GM18511 (cell line): Measurements from ENCODE around the gene ACTN3.
"Not testable (repeated sequence)": the region's sequence is repeated elsewhere in the genome, so short reads cannot be mapped to it uniquely, and the experiment has no call there.

Experiments used
- ATAC-seq: cut with Tn5 transposase; IDR thresholded peaks from one replicate; pipeline ENCODE4 v1.9.1; 2021; ENCODE audit warnings: mild to moderate bottlenecking, moderate library complexity; ENCODE audit not compliant: unreplicated experiment

Gene ACTN3

DNA sequence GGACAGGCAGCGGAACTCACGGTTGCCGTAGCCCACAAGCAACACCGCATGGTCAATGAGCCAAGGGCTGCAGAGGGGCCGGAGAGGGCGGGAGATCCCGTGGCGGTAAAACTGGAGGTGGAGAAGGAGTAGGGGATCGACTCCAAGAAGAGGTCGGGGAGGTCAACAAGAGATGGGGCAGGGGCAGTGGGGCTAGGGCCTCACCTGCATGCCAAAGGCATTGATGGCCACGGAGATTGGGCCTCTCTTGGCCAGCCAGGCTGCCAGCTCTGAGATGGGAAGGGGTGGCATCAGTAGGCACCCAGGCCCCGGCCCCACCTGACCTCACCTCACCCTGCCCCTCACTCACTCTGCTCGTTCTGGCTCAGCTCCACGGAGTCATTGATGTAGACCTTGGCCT, 17.8 kb downstream of the ACTN3 start:
- no peak for ATAC-seq

DNA sequence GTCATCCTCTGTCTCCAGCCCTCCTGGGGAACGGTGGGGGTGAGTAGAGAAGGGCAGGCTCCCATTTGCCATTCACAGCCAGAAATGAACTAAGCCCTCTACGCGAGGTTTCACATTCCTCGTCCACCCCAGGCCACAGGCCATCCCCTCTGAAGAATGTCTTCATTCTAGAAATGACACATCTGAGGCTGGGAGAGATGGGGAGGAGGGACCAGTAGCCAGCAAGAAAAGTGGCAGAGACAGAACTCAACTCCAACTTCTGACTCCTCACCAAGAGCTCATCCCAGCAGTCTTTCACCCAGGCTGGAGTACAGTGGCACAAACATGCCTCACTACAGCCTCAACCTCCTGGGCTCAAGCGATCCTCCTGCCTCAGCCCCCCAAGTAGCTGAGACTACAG, 18.3 kb downstream of the ACTN3 start:
- ATAC-seq = no peak

DNA sequence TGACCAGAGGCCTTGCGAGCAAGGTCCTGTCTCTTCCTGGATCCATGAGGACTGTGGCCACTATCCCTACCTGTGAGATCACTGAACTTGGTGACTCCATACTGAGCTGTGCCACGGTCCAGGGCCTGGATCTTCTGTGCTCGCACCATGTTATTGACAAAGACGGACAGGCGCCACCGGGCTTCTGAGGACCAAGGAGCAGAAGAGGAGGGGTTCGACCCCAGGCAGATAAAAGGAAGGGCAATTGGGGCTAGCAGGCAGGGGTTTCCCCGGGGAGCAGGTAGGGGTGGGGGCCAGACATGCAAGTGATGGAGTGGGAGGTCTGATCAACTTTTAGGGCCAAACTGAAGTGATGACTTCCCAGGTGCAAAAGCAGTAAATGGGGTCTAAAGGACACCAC, 19.5 kb downstream of the ACTN3 start:
- no peak for ATAC-seq

DNA sequence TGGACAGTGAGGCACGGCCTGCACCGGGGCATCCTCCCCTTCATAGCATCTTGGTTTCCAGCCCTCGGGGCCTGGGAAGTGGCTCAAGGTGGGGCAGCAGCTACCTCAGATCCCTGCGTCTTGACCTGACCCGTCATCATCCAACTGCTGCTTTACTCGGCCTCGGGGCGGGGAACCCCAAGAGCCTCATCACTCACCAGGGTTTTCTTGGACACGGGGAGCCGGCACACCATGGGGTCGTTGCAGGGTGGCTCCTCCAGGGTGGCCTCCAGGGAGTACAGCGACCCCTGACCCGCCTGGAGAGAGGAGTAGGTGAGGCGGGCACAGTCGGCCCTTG, 21.1 kb downstream of the ACTN3 start:
- ATAC-seq = no peak

DNA sequence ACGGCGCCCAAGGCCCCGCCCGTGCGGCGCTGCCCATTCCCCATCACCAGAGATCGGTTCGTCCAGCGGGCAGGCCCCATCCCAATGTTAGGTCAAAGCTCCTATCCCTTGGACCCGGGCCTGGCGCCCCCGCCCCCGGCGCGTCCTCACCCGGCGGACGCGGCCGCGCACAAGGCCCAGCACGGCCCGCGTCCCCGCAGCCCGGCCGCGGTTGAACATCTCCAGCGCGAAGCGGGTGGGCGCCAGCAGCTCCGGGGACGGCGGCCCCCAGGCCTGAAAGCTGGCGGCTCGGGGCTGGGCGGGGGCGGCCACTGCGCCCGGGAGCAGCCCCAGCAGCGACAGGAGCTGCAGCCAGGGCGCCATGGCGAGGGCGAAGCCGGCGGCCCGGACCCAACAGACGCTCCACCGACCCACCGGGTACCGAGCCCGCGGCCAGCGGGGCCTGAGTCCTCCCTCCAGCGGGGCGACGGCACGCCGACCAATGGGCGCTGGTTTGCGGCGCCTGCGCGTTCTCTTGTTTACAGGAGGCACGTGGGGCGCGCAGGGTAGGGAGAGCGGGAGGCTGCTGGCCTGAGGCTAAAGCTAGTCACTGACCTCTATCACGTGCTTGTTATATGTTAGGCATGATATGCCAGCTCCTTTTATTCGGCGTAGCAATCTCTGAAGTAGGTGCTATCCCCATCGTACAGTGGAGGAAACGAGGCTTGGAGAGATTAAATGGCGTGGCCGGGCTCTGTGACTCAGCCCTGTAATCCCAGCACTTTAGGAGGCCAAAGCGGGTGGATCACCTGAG, 21.6 kb downstream of the ACTN3 start, which contains the start of gene CTSF:
Gene CTSF, minus strand, starts transcription at position 483 of the 793 bp plus-strand sequence. Its CDS starts 120 bp downstream, at position 363.
- ATAC-seq = no peak

DNA sequence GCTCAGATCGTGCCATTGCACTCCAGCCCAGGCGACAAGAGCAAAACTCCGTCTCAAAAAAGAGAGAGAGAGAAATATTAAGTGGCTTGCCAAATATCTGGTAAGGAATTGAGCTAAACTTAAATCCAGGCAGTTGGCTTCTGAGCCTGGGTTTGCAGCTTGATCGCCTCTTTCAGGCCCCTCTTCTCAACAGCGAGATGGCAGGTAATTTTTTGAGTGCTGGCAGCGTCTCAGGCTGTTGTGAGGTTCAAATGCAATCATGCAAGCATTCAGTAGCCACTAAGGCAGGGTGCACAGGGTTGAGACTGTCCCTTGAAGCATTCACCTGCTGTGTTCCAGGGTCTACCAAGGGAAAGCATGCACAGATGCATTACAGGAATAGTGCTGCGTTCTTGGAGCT, 22.4 kb downstream of the ACTN3 start:
- ATAC-seq = no peak

DNA sequence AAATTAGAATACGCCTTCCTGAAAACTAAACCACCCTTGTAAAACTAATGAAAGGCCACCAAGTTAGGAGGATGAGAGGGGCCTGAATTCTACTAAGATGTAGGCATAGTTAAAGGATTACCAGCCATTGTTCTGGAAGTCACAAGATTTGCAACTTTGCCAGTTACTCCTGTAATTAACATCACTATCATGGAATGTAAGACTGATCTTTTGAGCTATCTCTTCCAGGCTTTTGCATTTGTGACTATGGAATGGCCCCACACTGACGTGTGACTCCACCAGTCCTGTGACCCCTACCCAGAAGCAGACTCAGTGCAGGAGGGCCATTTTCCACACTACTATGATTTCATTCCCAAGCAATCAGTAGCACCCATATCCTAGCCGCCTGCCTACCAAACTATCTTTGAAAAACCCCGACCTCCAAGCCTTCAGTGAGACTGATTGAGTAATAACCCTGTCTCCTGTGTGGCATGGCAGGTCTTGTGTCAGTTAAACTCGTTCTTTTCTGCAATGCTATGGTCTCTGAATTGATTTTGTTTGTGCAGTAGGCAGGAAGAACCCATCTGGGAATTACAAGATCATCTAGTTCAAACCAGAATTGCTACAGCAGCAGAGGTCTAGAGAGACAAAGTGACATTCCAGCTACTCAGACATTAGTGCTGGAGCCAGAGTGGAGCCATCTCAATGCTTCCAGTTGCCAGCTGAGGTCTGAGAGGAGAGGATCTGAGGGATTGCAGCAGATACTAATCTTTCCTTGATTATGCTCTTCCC, 23.6 kb downstream of the ACTN3 start:
- ATAC-seq = no peak

DNA sequence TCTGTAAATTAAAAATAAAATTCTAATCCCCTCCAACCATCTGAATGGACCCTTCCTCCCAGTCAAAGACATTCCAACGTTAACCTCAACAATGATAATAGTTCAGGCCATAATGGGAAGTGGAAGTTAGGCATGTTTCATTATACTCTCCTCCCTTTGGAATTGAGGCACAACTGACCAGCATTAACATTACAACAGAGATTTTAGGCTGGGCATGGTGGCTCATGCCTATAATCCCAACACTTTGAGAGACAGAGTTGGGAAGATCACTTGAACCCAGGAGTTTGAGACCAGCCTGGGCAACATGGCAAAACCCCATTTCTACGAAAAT, 24.1 kb downstream of the ACTN3 start:
- no peak for ATAC-seq

DNA sequence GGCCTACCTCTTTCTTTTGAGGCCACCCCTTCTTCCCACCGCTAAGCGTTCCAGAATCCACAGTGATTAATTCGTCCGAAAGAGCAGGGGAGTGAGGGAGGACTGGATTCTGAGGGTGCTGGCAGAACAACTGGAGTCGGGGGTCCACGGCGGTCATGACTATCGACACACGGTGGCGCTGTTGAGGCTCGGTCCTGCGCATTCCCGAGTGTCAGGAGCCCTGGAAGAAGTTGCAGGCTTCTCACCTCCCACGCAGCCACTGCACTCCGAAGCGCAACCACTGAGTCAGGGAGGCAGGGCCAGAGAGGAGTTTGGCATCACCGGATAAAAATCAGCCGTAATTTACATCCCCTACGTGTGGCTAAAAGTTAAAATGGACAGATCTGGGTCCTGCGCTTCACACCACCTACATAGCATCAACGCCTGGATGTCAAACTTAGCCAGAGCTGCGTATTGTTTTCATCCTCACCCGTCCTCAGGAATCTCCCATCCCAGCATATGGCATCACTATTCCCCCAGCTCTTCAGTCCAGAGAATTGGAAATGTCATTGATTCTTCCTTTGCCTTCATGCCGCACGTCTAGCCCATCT, 32.4 kb downstream of the ACTN3 start:
- ATAC-seq = no peak

DNA sequence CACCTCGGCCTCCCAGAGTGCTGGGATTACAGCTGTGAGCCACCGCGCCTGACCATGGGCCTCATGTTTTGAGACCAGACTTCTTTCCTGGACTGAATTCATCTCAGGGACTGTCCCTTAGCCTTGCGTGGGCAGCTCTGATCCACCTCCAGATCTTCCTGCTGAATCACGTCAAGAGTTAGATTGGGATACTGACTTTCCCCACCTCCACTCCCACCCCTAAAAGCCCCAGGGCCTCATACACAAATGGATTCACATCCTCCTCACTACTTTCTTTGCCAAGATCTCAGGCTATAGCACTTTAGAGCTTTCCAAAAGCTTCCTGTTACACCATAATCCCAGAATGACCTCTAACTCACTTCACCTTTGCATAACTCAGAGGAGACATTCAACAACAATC, 34.1 kb downstream of the ACTN3 start:
- no peak for ATAC-seq

DNA sequence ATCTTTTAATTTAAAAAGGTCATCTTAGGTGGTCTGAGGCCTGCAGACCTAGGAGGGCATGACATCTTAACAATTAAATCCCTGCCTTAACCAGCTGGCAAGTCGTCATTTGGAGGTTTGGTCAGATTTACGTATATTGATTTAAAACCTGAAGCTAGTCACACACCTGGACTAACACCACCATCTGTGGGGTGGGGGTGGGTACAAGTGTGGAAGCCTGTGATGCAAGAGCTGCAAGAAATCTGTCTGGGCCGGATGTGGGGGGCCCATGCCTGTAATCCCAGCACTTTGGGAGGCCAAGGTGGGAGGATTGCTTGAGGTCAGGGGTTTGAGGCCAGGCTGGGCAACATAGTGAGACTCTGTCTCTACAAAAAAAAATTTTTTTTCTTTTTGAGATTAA, 34.6 kb downstream of the ACTN3 start:
- ATAC-seq = no peak

DNA sequence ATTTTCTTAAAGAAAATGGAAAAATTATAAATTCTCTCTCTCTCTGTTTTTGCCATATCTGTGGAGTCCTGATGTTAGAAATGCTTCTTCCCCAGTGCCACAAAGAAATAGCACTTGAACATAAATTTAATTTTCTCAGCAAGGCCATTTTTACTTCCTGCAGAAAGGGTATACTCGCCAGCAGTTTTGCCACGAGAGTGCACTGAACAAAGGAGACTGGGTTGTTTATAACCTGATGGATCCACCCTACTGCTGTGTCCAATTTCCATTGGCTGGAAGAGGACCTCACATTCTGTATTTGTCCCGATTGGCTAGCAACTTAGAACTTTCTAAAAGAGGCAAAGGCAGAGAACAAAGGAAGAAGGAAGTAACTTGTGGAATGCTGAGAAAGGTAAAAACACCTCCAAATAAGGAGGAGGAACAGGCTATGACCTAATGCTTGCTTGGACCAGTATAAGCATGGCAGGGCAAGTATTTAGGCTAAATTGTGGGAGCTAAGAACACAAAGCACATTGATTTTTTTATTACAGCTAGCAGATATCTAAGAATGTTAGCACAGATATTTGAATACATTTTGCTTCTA, 36.0 kb downstream of the ACTN3 start:
- ATAC-seq = not testable (repeated sequence)

DNA sequence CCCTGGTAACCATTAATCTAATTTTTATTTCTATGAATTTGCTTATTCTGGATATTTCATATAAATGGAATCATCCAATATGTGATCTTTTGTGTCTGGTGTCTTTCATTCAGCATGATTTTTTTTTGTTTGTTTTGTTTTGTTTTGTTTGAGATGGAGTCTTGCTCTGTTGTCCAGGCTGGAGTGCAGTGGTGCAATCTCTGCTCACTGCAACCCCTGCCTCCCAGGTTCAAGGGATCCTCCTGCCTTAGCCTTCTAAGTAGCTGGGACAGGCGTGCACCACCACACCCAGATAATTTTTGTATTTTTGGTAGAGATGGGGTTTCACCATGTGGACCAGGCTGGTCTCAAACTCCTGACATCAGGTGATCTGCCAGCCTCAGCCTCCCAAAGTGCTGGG, 38.7 kb downstream of the ACTN3 start:
- not testable (repeated sequence) for ATAC-seq

DNA sequence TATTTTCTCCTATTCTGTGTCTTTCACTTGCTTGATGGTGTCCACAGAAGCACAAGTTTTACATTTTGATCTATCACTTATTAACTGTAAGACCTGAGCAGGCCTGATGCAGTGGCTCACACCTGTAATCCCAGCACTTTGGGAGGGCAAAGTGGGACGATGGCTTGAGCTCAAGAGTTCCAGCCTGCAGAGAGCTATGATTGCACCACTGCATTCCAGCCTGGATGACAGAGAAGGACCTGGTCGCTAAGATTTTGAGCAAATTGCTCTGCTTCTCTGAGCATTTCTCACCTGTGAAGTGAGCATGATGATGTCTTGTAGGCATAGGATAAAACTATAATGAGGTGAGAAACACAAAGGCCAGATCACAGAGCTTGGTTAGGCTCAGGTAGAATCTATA, 39.4 kb downstream of the ACTN3 start:
- no peak for ATAC-seq

DNA sequence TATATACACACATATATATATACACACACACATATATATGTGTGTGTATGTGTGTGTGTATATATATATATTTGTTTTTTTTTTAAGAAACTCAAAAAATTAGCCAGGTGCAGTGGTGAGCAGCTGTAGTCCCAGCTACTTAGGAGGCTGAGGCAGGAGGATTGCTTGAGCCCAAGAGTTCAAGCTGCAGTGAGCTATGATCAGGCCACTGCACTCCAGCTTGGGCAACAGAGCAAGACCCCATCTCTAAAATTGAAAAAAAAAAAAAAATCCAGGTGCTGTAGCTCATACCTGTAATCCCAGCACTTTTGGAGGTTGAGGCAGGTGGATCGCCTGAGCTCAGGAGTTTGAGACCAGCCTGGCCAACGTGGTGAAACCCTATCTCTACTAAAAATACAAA, 42.6 kb downstream of the ACTN3 start:
- ATAC-seq = not testable (repeated sequence)

DNA sequence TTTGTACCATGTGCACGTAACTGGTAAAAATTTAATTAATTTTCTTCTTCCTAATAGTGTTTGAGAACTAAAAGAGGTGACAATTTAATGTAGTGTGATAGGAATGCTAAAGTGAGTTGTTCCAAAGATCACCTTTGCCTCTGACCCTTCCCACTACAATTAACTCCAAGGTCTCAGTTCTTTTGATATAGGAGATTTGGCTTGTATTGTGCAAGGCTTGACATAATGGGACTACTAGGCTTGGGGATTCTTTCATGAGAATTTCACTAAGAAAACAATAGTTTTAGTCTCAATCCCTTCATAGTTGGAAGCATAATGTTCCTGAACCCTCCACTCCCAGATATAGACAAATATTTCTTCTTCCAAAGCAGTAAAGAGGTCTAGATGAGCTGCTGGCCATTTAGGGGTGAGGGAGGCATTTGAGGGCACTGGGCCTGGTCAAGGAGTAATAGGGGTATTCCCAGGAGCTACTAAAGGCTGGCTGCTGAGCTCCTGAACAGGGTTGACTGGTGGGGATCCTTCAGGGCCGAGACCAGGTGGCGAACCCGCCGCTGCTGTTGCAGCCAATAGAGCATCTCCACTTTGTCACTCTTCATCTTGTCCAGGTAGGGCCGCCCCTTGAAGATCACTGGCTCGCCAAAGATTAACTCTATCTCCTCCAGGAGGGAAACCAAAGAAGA, 43.4 kb downstream of the ACTN3 start:
- ATAC-seq = no peak

DNA sequence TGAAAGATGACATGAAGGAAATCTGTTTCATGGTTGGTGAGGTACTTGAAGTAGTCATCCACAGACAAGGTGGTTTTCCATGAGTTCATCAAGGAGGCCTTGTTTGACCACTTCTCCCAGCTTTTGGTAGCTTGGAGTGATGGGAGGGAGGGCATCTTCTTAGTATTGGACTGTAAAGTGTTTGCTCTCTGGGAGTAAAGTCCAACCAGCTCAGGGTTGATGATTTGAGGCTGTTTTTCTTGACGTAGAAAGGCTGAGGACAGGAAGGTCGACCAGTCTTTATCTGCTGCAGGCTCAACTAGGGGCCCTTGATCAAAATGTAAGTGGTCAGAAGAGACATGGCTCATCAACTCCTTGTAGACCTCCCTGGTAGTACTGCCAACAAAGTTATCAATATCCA, 44.5 kb downstream of the ACTN3 start:
- no peak for ATAC-seq

DNA sequence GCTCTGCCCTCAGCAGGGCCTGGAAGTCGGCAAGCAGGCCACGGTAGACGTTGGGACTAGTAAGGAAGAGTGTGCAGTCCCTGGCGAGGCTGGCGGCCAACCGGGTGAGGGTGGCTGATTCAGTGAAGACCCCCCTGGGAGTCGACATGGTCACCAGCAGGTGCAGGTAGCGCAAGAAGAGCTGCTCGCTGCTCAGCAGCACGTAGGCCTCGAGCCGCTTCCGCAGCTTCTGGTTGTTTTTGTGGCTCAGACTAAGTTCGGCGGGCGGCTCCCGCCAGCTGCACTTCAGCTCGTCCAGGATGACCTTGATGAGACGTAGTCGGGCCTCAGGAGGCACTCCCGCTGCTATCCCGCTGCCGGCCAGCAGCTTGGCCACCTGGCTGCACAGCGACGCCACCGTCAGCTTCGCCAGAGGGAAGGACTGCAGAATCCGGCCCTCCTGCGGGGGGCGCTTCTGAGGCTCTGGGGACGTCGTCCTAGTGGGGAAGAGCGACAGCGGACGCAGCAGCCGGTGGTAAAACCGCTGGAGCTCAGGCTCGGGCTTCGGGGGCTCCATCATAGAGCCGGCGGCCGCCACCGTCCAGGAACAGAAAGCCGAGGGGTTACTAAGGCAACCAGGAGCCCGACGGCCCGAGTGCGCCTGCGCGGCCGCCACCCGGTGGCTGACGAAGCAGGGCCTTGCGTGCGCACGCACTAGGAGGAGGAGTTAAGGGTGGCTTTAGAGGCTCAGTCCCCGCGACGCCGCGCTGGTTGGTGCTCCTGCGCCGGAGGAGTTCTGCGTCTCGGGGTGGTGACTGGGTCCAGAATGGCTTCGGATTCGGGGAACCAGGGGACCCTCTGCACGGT, 46.0 kb downstream of the ACTN3 start, which contains the start of the genes CCDC87 and CCS:
Gene CCDC87, minus strand, starts transcription at position 607 of the 846 bp plus-strand sequence. Its CDS starts 48 bp downstream, at position 559.
Gene CCS, plus strand, starts transcription at position 729 of the 846 bp plus-strand sequence. Its CDS starts 77 bp downstream, at position 806.
- peak; percentile 94 for ATAC-seq

DNA sequence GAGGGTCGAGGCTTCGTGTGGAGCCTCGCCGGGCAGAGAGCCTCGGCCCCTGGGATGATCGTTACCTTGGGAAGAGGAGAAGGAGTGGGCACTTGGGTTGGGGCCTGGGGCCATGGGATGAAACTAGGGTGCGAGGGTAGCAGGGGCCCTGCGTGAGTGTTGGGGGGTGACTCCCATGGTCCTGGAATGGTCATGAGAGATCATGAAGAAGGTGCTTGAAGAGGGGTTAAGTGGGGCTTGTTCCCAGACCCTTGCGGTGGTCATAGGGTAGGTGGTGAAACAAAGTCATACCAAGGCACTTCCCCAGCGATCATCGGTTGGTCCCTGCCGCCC, 46.6 kb downstream of the ACTN3 start:
- ATAC-seq = no peak

DNA sequence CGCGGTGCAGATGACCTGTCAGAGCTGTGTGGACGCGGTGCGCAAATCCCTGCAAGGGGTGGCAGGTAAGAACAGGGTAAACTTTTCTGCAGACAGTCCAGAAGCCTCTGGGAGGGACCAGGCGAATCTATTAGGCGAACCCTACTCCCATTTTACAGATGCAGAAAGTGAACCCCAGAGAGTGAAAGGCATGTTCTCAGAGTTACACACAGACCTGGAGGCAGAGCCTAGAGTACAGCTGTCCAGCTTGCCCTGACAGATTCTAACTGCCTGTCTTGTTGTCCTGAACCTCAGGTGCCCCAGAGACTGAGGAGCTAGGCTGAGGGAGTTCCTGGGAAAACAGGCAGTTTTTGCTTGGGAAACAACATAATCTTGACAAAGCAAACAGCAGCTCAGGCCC, 46.9 kb downstream of the ACTN3 start:
- no peak for ATAC-seq
